Stomach (tissue), 9 donors: ENCODE data around the gene SLC22A5. TPM values are rescaled to one million over a fixed set of nuclear protein-coding genes. Genes with fewer than 3 reads are reported as not detected.

Source experiments
- DNase-seq, 2 donors: peaks; one replicate each; pipeline versions ENCODE4 v3.0.0 to v3.0.0-alpha.2; 2013 to 2019
- H3K27ac ChIP-seq, 5 donors: fragments of 200-600 bp in 4 of 5; sonication (generic) in 4 of 5; one replicate each; pipeline ENCODE4 v1.5.1; 2013 to 2019; ENCODE audit warnings: mild to moderate bottlenecking in 1 of 5, moderate library complexity in 1 of 5
- H3K27me3 ChIP-seq, 3 donors: fragments of 200-600 bp; sonication (generic); one replicate each; pipeline ENCODE4 v1.5.1; 2017 to 2019; ENCODE audit warnings: mixed run types in 1 of 3
- H3K36me3 ChIP-seq, 4 donors: fragments of 200-600 bp; sonication (generic); 1 replicate in 3 of 4; 2 replicates in 1 of 4; pipeline ENCODE4 v1.5.1; 2016 to 2019
- H3K4me1 ChIP-seq, 4 donors: fragments of 200-600 bp; sonication (generic); one replicate each; pipeline ENCODE4 v1.5.1; 2016 to 2019
- H3K4me3 ChIP-seq, 4 donors: fragments of 200-600 bp; sonication (generic) in 3 of 4; one replicate each; pipeline ENCODE4 v1.5.1; 2016 to 2019; ENCODE audit warnings: mild to moderate bottlenecking in 1 of 4
- H3K9me3 ChIP-seq, 4 donors: fragments of 200-600 bp; sonication (generic); one replicate each; pipeline ENCODE4 v1.5.1; 2016 to 2019
- EP300 ChIP-seq: sonication (generic); formaldehyde crosslinking; IDR thresholded peaks from one replicate; pipeline ENCODE4 v1.6.1; 2017; ENCODE audit warnings: antibody characterized with exemption
- POLR2A ChIP-seq, 4 donors: fragments of 450-650 bp; IDR thresholded peaks; one replicate each; pipeline ENCODE4 v1.6.1; 2016; ENCODE audit warnings: antibody characterized with exemption in 4 of 4, control low read depth in 2 of 4, mild to moderate bottlenecking in 1 of 4, moderate library complexity in 1 of 4
- POLR2AphosphoS5 ChIP-seq, 3 donors: sonication (generic); formaldehyde crosslinking; IDR thresholded peaks; one replicate each; pipeline ENCODE4 v1.6.1; 2016; ENCODE audit warnings: antibody characterized with exemption in 3 of 3
- WGBS, 5 donors: extraction: QIAGEN DNeasy Blood & Tissue Kit in 3 of 5; methylation state at CpG; one replicate each; pipeline versions ENCODE4 v1.1.5 to v1.1.7; 2013 to 2018; 5-methylcytosine and 5-hydroxymethylcytosine counted together
- intact Hi-C: fragments of 100-400 bp; cut with DNase I; formaldehyde crosslinking; loops from one replicate; pipeline ENCODE4 v1.15.1; 2023; ENCODE audit warnings: low total_unique reads
- polyA plus RNA-seq, 3 donors: library from polyadenylated mRNA; stranded (reverse); fragments of 200-250 nt; gene quantifications; one replicate each; pipeline ENCODE4 v1.2.3, GENCODE V29; 2013
- total RNA-seq, 5 donors: library from RNA; depleted of rRNA; stranded (reverse); fragments of >200 nt; gene quantifications; one replicate each; pipeline versions ENCODE4 v1.1.0 to v1.2.3, GENCODE V29; 2014 to 2016
- TF ChIP-seq, protein P1 (sequence below), 7 experiments: fragments of 450-650 bp in 4 of 7; fragments of 200-600 bp in 3 of 7; sonication (generic) in 3 of 7; IDR thresholded peaks; one replicate each; pipeline ENCODE4 v1.5.1; 2016 to 2019; ENCODE audit warnings: antibody characterized with exemption in 7 of 7, control low read depth in 2 of 7, mild to moderate bottlenecking in 1 of 7
- donor health status: healthy with polysubstance abuse.
- donor health status: Bipolar disorder and iron deficiency.
- donor health status: healthy.

The SLC22A5 gene
- total and polyA plus RNA-seq, 8 donors: 2.1 to 46.1 (median 15.5) TPM

DNA sequence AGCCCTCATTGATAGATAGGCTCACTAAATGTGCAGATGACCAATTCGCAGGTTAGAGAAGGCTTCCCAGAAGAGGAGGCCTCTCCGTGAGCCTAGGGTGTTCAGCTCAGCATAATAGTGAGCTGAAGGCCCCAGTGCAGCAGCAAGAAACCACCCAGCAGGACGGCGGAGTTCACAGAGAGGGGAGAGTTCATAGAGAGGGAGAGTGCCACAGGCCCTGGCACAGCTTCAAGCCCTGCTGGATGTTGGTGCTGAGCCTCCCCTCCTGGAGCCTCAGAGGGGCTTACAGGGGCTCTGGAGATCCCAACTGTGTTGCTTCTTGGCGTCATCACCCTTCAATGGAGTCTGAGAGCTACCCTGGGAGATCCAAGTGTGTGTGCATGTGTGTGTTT, 2.1 kb downstream of the SLC22A5 start:
- no peaks in the 10 kb centered on the region for H3K9me3 ChIP-seq
- TF ChIP-seq EP300: no peak
- no peak for TF ChIP-seq POLR2AphosphoS5 (IDR thresholded peaks at IDR 0.05)
- TF ChIP-seq POLR2A (IDR thresholded peaks at IDR 0.05): no peak
- TF ChIP-seq, protein P1, sequence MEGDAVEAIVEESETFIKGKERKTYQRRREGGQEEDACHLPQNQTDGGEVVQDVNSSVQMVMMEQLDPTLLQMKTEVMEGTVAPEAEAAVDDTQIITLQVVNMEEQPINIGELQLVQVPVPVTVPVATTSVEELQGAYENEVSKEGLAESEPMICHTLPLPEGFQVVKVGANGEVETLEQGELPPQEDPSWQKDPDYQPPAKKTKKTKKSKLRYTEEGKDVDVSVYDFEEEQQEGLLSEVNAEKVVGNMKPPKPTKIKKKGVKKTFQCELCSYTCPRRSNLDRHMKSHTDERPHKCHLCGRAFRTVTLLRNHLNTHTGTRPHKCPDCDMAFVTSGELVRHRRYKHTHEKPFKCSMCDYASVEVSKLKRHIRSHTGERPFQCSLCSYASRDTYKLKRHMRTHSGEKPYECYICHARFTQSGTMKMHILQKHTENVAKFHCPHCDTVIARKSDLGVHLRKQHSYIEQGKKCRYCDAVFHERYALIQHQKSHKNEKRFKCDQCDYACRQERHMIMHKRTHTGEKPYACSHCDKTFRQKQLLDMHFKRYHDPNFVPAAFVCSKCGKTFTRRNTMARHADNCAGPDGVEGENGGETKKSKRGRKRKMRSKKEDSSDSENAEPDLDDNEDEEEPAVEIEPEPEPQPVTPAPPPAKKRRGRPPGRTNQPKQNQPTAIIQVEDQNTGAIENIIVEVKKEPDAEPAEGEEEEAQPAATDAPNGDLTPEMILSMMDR (IDR thresholded peaks at IDR 0.05): no peak
- DNase-seq: no peak
- H3K27me3 ChIP-seq: no peaks in the 10 kb centered on the region
- WGBS, 5 donors: 61 to 79% (median 73%) methylated on average over 5 of the region's 5 CpGs
- H3K36me3 ChIP-seq: no peaks in the 10 kb centered on the region
- H3K4me3 ChIP-seq: peak overlapping the region in 3 of 4 donors; percentile 60 to 76 (median 66)
- intact Hi-C loops: no loop called here
- H3K27ac ChIP-seq: peak overlapping the region in 4 of 5 donors; percentile 19 to 90 (median 68)
- H3K4me1 ChIP-seq: peaks cover 13 to 55% (median 43%) of the 10 kb centered on the region in 4 donors

DNA sequence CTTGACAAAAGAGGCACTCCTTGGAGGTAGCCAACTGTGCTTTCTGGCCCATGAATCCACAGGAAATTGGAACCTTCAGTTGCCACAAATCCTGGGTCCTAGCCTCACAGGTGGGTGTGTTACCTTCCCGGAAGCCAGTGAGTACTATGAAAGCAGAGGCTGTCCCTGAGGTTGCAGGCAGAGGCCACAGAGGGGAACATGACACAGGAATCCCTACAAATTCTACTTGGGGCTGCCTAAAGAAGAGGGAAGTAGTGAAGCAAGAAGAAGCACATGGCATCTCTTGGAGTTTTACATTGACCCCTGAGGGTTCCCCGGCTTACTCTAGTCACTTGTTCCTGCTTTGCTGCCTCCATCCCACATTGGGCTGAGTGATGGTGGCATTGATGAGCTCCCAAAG, 2.6 kb downstream of the SLC22A5 start:
- H3K9me3 ChIP-seq: no peaks in the 10 kb centered on the region
- H3K4me1 ChIP-seq: peaks cover 13 to 60% (median 43%) of the 10 kb centered on the region in 4 donors
- no peak for TF ChIP-seq EP300
- no peak for TF ChIP-seq POLR2A (IDR thresholded peaks at IDR 0.05)
- TF ChIP-seq, protein P1 (IDR thresholded peaks at IDR 0.05): no peak
- no peak for TF ChIP-seq POLR2AphosphoS5 (IDR thresholded peaks at IDR 0.05)
- no peaks in the 10 kb centered on the region for H3K36me3 ChIP-seq
- no peak for DNase-seq
- no peaks in the 10 kb centered on the region for H3K27me3 ChIP-seq
- H3K4me3 ChIP-seq: peak overlapping the region in 1 of 4 donors; percentile 10
- WGBS, 5 donors: 62 to 69% (median 63%) methylated on average over 2 of the region's 2 CpGs
- peak overlapping the region in 3 of 5 donors; percentile 19 to 90 (median 45) for H3K27ac ChIP-seq
- intact Hi-C loops: no loop called here

DNA sequence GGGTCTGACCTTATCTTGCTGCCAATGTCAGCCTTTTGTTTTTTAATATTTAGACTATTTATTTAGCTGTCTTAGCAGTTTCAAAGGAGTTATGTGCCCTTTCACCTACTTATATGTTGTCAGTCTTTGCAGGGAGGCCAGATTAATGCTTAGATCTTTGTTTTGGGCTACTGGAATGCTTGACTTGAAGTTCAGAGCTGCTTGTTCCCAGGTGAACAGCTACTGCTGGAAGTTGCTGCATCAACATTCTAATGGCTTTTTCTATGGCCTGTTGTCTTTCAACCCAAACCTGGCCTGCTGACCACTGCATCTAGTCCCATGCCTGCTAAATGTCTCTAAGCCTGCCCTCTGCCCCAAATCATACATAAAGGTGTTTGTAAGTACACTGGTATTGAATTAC, 3.0 kb downstream of the SLC22A5 start:
- intact Hi-C loops: no loop called here
- Histone ChIP-seq H3K4me3 (peak overlapping the region in 1 of 4 donors; percentile 10), H3K27ac (peak overlapping the region in 2 of 5 donors; percentile 19 to 45), H3K27me3 (no peaks in the 10 kb centered on the region), H3K4me1 (peaks cover 13 to 64% (median 43%) of the 10 kb centered on the region in 4 donors), H3K9me3 (no peaks in the 10 kb centered on the region), H3K36me3 (no peaks in the 10 kb centered on the region)
- DNase-seq: no peak
- TF ChIP-seq POLR2A (IDR thresholded peaks at IDR 0.05): no peak
- TF ChIP-seq, protein P1 (IDR thresholded peaks at IDR 0.05): no peak
- no peak for TF ChIP-seq POLR2AphosphoS5 (IDR thresholded peaks at IDR 0.05)
- no peak for TF ChIP-seq EP300

DNA sequence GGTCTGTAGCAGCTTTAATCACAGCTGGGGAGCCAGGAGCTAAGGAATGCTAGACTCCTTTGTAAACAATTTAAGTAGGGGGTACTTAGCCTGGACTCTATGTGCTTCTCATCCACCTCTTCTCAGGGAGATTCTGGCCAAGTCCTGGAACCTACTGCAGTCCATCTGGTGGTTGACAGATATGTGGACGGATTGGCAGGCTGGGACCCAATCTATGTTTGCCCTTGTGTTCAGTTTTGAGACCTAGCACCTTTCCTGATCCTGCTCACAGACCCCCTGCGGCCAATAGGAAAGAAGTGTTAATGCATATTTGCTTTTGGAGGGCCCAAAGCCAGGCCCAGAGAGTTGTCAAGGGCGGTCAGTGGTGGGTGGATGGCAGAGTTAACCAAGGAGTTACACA, 6.4 kb downstream of the SLC22A5 start:
- no peak for DNase-seq
- no peak overlapping the region for H3K27ac ChIP-seq
- WGBS, 5 donors: 72 to 94% (median 76%) methylated on average over 3 of the region's 3 CpGs
- H3K36me3 ChIP-seq: peaks cover 0 to 28% (median 26%) of the 10 kb centered on the region in 4 donors
- peaks cover 13 to 45% (median 27%) of the 10 kb centered on the region in 4 donors for H3K4me1 ChIP-seq
- intact Hi-C loops: no loop called here
- no peak for TF ChIP-seq POLR2A (IDR thresholded peaks at IDR 0.05)
- TF ChIP-seq, protein P1 (IDR thresholded peaks at IDR 0.05): no peak
- H3K4me3 ChIP-seq: no peak overlapping the region
- H3K27me3 ChIP-seq: no peaks in the 10 kb centered on the region
- no peaks in the 10 kb centered on the region for H3K9me3 ChIP-seq
